ENCODE measurements around the gene GABPB2. TPM values are rescaled to one million over a fixed set of nuclear protein-coding genes. Genes with fewer than 3 reads are reported as not detected.
A peak's percentile ranks its signal among the peaks of the same experiment; 100 is the strongest.

GABPB2 gene
- total and polyA plus RNA-seq, 2 experiments from 2014 or later = 1.1 to 2.6 TPM

- Histone ChIP-seq H3K27me3 (ENCODE audit: insufficient read depth) (peaks cover 35% of the 10 kb centered on the region), H3K4me1 (ENCODE audit: insufficient read depth) (peaks cover 35% of the 10 kb centered on the region), H3K4me3 (peak overlapping the region; percentile 96), H2AFZ (peak overlapping the region; percentile 91), H3K79me2 (replicated peaks; ENCODE audit: insufficient read depth) (no peaks in the 10 kb centered on the region; the same call in 1 of the 2 replicates), H3K36me3 (ENCODE audit: insufficient read depth) (no peaks in the 10 kb centered on the region), H3F3A (replicated peaks; ENCODE audit: low read depth) (peaks cover 9% of the 10 kb centered on the region; the same call in 1 of the 2 replicates), H3K9me2 (ENCODE audit: insufficient read depth) (no peaks in the 10 kb centered on the region), H3K4me2 (peak overlapping the region; percentile 98), H3K27ac (ENCODE audit: low read depth) (no peak overlapping the region), H4K20me1 (replicated peaks; ENCODE audit: insufficient read depth) (peaks cover 5% of the 10 kb centered on the region; the same call in 1 of the 2 replicates)
- no peaks in the 10 kb centered on the region for H3K9me3 Mint-ChIP-seq
- no peaks in the 10 kb centered on the region; the same call in 2 of the 3 replicates for H3K36me3 Mint-ChIP-seq (ENCODE audit: low read depth)
- DNase-seq (ENCODE audit: low spot score) = peak; percentile 60
- peak overlapping the region; percentile 82 for H3K4me3 Mint-ChIP-seq
- no peak overlapping the region for H3K27ac Mint-ChIP-seq
- ATAC-seq = peak; percentile 25
- H3K27me3 Mint-ChIP-seq (ENCODE audit: insufficient read depth, low read depth, poor library complexity) = peaks cover 32% of the 10 kb centered on the region
- TF ChIP-seq ZNF331 (CRISPR knock-in tag; IDR thresholded peaks at IDR 0.05; ENCODE audit: low read depth) (no peak), EZH2 (IDR thresholded peaks at IDR 0.05; ENCODE audit: low read depth, unreplicated experiment) (no peak), ETS1 (IDR thresholded peaks at IDR 0.05) (no peak), JUNB (IDR thresholded peaks at IDR 0.05; ENCODE audit: unreplicated experiment) (no peak), NANOG (IDR thresholded peaks at IDR 0.05; ENCODE audit: borderline replicate concordance) (no peak), STAT1 (IDR thresholded peaks at IDR 0.05; ENCODE audit: unreplicated experiment) (no peak), ZNF462 (CRISPR knock-in tag; IDR thresholded peaks at IDR 0.05) (no peak), POLR2AphosphoS5 (IDR thresholded peaks at IDR 0.05; ENCODE audit: low read depth) (no peak), ZNF114 (CRISPR knock-in tag; IDR thresholded peaks at IDR 0.05) (no peak), REST (IDR thresholded peaks at IDR 0.05; ENCODE audit: unreplicated experiment) (no peak), EZH2phosphoT487 (IDR thresholded peaks at IDR 0.05; ENCODE audit: unreplicated experiment) (no peak), CTCF (conservative IDR thresholded peaks at IDR 0.05; ENCODE audit: low read depth in 2 of 2) (no peak), CREB1 (CRISPR knock-in tag; IDR thresholded peaks at IDR 0.05; ENCODE audit: low read depth) (no peak)
- peaks cover 39% of the 10 kb centered on the region for H3K4me1 Mint-ChIP-seq
Observed at GRCh38 chr1:151145304-151146071, 74.9 kb downstream of the GABPB2 start.

Data from GM23338 (cell line).